GM12878 (cell line): Measurements from ENCODE around the gene BTBD1. TPM values are rescaled to one million over a fixed set of nuclear protein-coding genes. Genes with fewer than 3 reads are reported as not detected.

Experiments used
- ATAC-seq: fragments of 200-7000 bp; cut with Tn5 transposase; 3 replicates; pipeline ENCODE4 v1.9.1; 2020; ENCODE audit warnings: mild to moderate bottlenecking, moderate library complexity
- BruUV-seq: library from RNA; stranded (reverse); fragments of 400-500 nt; replicated peaks from 2 replicates; lab custom pipeline; 2021; lab: Mats Ljungman, UMichigan
- CTCF ChIA-PET: fragments of 300-600 bp; sonication (Branson Sonifier 250); formaldehyde crosslinking; extraction: SDS; loops from one replicate; lab custom pipeline; 2021; ENCODE audit warnings: inconsistent platforms; lab: Yijun Ruan, JAX
- POLR2A ChIA-PET: fragments of 350-600 bp; formaldehyde crosslinking; extraction: SDS; loops from one replicate; lab custom pipeline; 2021; ENCODE audit warnings: inconsistent platforms; lab: Charles Lee
- RAD21 ChIA-PET: fragments of 300-600 bp; sonication (Branson Sonifier 250); formaldehyde crosslinking; loops from one replicate; lab custom pipeline; 2023; ENCODE audit warnings: antibody characterized with exemption; ENCODE audit not compliant: unreplicated experiment; lab: Charles Lee
- SMC1A ChIA-PET: fragments of 300-600 bp; sonication (Branson Sonifier 250); formaldehyde crosslinking; loops from one replicate; lab custom pipeline; 2023; ENCODE audit not compliant: unreplicated experiment, uncharacterized antibody; lab: Charles Lee
- DNase-seq: peaks from one replicate; pipeline ENCODE4 v3.0.0-alpha.2; 2011; ENCODE audit warnings: low read depth, low spot score
- FAIRE-seq: peaks from 3 replicates; lab custom pipeline; 2011; peaks lifted over from hg19 to GRCh38; lab: Jason Lieb, UNC
- H2AFZ ChIP-seq: 2 replicates; pipeline ENCODE4 v1.6.0; 2011; ENCODE audit warnings: low read depth, low read length, control low read depth; ENCODE audit not compliant: control insufficient read depth
- H3K27ac ChIP-seq: 2 replicates; pipeline ENCODE4 v1.5.1; 2011; ENCODE audit warnings: control low read depth; ENCODE audit not compliant: control insufficient read depth, insufficient read depth
- H3K27me3 ChIP-seq, 2 experiments: replicated peaks in 1 of 2; 2 replicates each; pipeline versions ENCODE4 v1.6.0 to v1.6.1; 2011; ENCODE audit warnings: low read length in 1 of 2; ENCODE audit not compliant: control insufficient read depth in 2 of 2, insufficient read depth in 2 of 2
- H3K36me3 ChIP-seq, 2 experiments: 2 replicates each; pipeline ENCODE4 v1.5.1; 2011; ENCODE audit warnings: low read length in 1 of 2; ENCODE audit not compliant: control insufficient read depth in 2 of 2, insufficient read depth in 2 of 2
- H3K4me1 ChIP-seq: 2 replicates; pipeline ENCODE4 v1.6.1; 2011; ENCODE audit warnings: mild to moderate bottlenecking, low read length, moderate library complexity, mixed read lengths; ENCODE audit not compliant: control insufficient read depth, insufficient read depth
- H3K4me2 ChIP-seq: 2 replicates; pipeline ENCODE4 v1.6.0; 2011; ENCODE audit warnings: control low read depth; ENCODE audit not compliant: control insufficient read depth, insufficient read depth
- H3K4me3 ChIP-seq: fragments of 200-600 bp; sonication (generic); 2 replicates; pipeline ENCODE4 v1.5.1; 2016
- H3K79me2 ChIP-seq: 2 replicates; pipeline ENCODE4 v1.6.0; 2011; ENCODE audit warnings: low read length; ENCODE audit not compliant: control insufficient read depth, insufficient read depth
- H3K9ac ChIP-seq: 2 replicates; pipeline ENCODE4 v1.8.0; 2011; ENCODE audit warnings: low read length, control low read depth, mixed read lengths; ENCODE audit not compliant: control insufficient read depth, insufficient read depth
- H3K9me3 ChIP-seq: replicated peaks from 3 replicates; pipeline ENCODE4 v1.5.1; 2011; ENCODE audit warnings: mild to moderate bottlenecking, low read length; ENCODE audit not compliant: control insufficient read depth, insufficient read depth
- H4K20me1 ChIP-seq: 2 replicates; pipeline ENCODE4 v1.6.0; 2011; ENCODE audit not compliant: control insufficient read depth, insufficient read depth
- BCL11A ChIP-seq: IDR thresholded peaks from 2 replicates; pipeline ENCODE4 v1.6.1; 2011; ENCODE audit warnings: low read depth, low read length
- BCL3 ChIP-seq: IDR thresholded peaks from 2 replicates; pipeline ENCODE4 v1.6.1; 2011; ENCODE audit warnings: borderline replicate concordance, low read depth, mild to moderate bottlenecking, moderate library complexity, low read length; ENCODE audit not compliant: insufficient read depth, poor library complexity, severe bottlenecking
- BCLAF1 ChIP-seq: fragments of 450-650 bp; IDR thresholded peaks from 2 replicates; pipeline ENCODE4 v1.6.1; 2017; ENCODE audit warnings: antibody characterized with exemption, mild to moderate bottlenecking, moderate library complexity
- CHD2 ChIP-seq: IDR thresholded peaks from 2 replicates; pipeline ENCODE4 v1.6.1; 2011; ENCODE audit warnings: low read depth, low read length, improper control_type of control experiment, borderline replicate concordance
- EED ChIP-seq: sonication (generic); IDR thresholded peaks from 2 replicates; pipeline ENCODE4 v1.6.1; 2016; ENCODE audit warnings: antibody characterized with exemption, low read depth
- EGR1 ChIP-seq, 2 experiments: IDR thresholded peaks; 1 replicate in 1 of 2; 2 replicates in 1 of 2; pipeline ENCODE4 v1.6.1; 2011 to 2012; ENCODE audit warnings: low read depth in 2 of 2, low read length in 2 of 2, borderline replicate concordance in 1 of 2, mild to moderate bottlenecking in 1 of 2, moderate library complexity in 1 of 2
- IKZF2 ChIP-seq, 2 experiments: fragments of 450-650 bp; IDR thresholded peaks; 2 replicates each; pipeline ENCODE4 v1.6.1; 2017; ENCODE audit warnings: mild to moderate bottlenecking in 2 of 2, moderate library complexity in 2 of 2
- JUNB ChIP-seq: IDR thresholded peaks from 2 replicates; pipeline ENCODE4 v1.6.1; 2016; ENCODE audit warnings: antibody characterized with exemption, mild to moderate bottlenecking
- MEF2A ChIP-seq: IDR thresholded peaks from 2 replicates; pipeline ENCODE4 v1.6.1; 2011; ENCODE audit warnings: low read depth, mild to moderate bottlenecking, low read length, moderate library complexity; ENCODE audit not compliant: insufficient read depth
- POU2F2 ChIP-seq: IDR thresholded peaks from 3 replicates; pipeline ENCODE4 v1.6.1; 2011; ENCODE audit warnings: low read depth, mild to moderate bottlenecking, low read length, borderline replicate concordance
- RAD51 ChIP-seq: fragments of 450-650 bp; IDR thresholded peaks from 2 replicates; pipeline ENCODE4 v1.6.1; 2016; ENCODE audit warnings: moderate library complexity, mild to moderate bottlenecking, inconsistent platforms
- RELA ChIP-seq: fragments of 450-650 bp; IDR thresholded peaks from 2 replicates; pipeline ENCODE4 v1.8.0; 2014; ENCODE audit warnings: borderline replicate concordance; ENCODE audit not compliant: partially characterized antibody
- SIN3A ChIP-seq: IDR thresholded peaks from 2 replicates; pipeline ENCODE4 v1.6.1; 2012; ENCODE audit warnings: low read depth, low read length, improper control_type of control experiment
- TCF12 ChIP-seq: IDR thresholded peaks from 2 replicates; pipeline ENCODE4 v1.6.1; 2011; ENCODE audit warnings: low read depth, mild to moderate bottlenecking, low read length
- TCF3 ChIP-seq: IDR thresholded peaks from 2 replicates; pipeline ENCODE4 v1.6.1; 2012; ENCODE audit warnings: low read depth, mild to moderate bottlenecking, low read length, borderline replicate concordance; ENCODE audit not compliant: insufficient read depth
- ZNF207 ChIP-seq: fragments of 450-650 bp; IDR thresholded peaks from 2 replicates; pipeline ENCODE4 v1.6.1; 2014; ENCODE audit warnings: antibody characterized with exemption, mild to moderate bottlenecking, borderline replicate concordance
- ZNF217 ChIP-seq: fragments of 450-650 bp; IDR thresholded peaks from 2 replicates; pipeline ENCODE4 v1.6.1; 2017; ENCODE audit warnings: antibody characterized with exemption, mild to moderate bottlenecking
- WGBS: methylation state at CpG from one replicate; pipeline ENCODE4 v1.1.6; 2016; ENCODE audit warnings: low lambda C conversion rate; ENCODE audit not compliant: insufficient replicate concordance, insufficient coverage; ENCODE audit errors: missing lambda C conversion rate; 5-methylcytosine and 5-hydroxymethylcytosine counted together
- in situ Hi-C: fragments of 300-500 bp; cut with MboI; formaldehyde crosslinking; loops from 9 replicates; pipeline ENCODE4 v1.14.3; 2018; ENCODE audit warnings: mixed read lengths
- intact Hi-C: fragments of 100-400 bp; cut with micrococcal nuclease; formaldehyde crosslinking; loops from one replicate; pipeline ENCODE4 v1.14.2; 2022; ENCODE audit not compliant: unreplicated experiment
- polyA plus RNA-seq, 11 experiments: library from polyadenylated mRNA; depleted of rRNA in 4 of 11; unstranded in 6 of 11; stranded (reverse) in 5 of 11; fragments of >200 nt; fragmentation: Nextera tagmentation in 4 of 11; fragmentation: Illumina TruSeq in 1 of 11; extraction: Ambion mirVana in 4 of 11; extraction: Trizol in 1 of 11; gene quantifications; 1 replicate in 1 of 11; 2 replicates in 10 of 11; pipeline versions ENCODE4 v1.2.1 to v1.2.3, GENCODE V29; 2011 to 2016; ENCODE audit warnings: inconsistent platforms in 2 of 11, missing spikeins in 2 of 11, low read depth in 1 of 11
- total RNA-seq, 4 experiments: library from RNA; depleted of rRNA in 3 of 4; stranded (reverse); fragments of >200 nt in 3 of 4; fragmentation: Illumina TruSeq in 1 of 4; extraction: Trizol in 1 of 4; gene quantifications; 2 replicates each; pipeline versions ENCODE4 v1.2.1 to v1.2.3, GENCODE V29; 2013 to 2021
- TF ChIP-seq, protein P1 (sequence below): fragments of 450-650 bp; IDR thresholded peaks from 2 replicates; pipeline ENCODE4 v1.6.1; 2014; ENCODE audit warnings: mild to moderate bottlenecking

Gene BTBD1
- total and polyA plus RNA-seq, 10 of the 15 experiments (the other 5 are each of a cell fraction or from before 2014, with no cell fraction given): 17.5 to 90.4 (median 73.1) TPM

- TF ChIP-seq MEF2A: no peak
- TF ChIP-seq ZNF217: no peak
- no peak for TF ChIP-seq ZNF207
- TF ChIP-seq RELA: no peak
- TF ChIP-seq JUNB: no peak
- no peak for TF ChIP-seq TCF12
These were observed 48.6 kb downstream of the BTBD1 start (continued) for GRCh38 chr15:83018436-83018835.

- intact Hi-C loops (no loop called here), in situ Hi-C loops (no loop called here)
- POLR2A ChIA-PET: no interaction called here
- Histone ChIP-seq H3K9ac (no peak overlapping the region), H3K9me3 (no peaks in the 10 kb centered on the region), H3K36me3 (peaks cover 8 to 18% of the 10 kb centered on the region in 2 experiments), H4K20me1 (no peaks in the 10 kb centered on the region), H3K4me1 (0 out of 2 replicates have a peak, but pooled peaks cover 2% of the 10 kb centered on the region), H3K27ac (no peak overlapping the region), H3K27me3 (no peaks in the 10 kb centered on the region), H2AFZ (no peak overlapping the region), H3K4me2 (no peak overlapping the region), H3K79me2 (peaks cover 3% of the 10 kb centered on the region; the same call in 1 of the 2 replicates), H3K4me3 (no peak overlapping the region)
- RAD21 ChIA-PET: interaction anchor here (0.6 kb wide), 1 partner anchor 43 kb away, joined by 3 read pairs; no protein-coding TSS in a partner anchor
- CTCF ChIA-PET: interaction anchor here (1.8 kb wide), 1 partner anchor 17 kb away, joined by 6 read pairs; no protein-coding TSS in a partner anchor
- ATAC-seq: no peak
- no peak for FAIRE-seq
- 88% methylated on average over 5 of the region's 5 CpGs for WGBS
- BruUV-seq: TSS peak; percentile 55
- SMC1A ChIA-PET: no interaction called here
- no peak for DNase-seq
- TF ChIP-seq POU2F2 (no peak), IKZF2 (IDR thresholded peaks at IDR 0.05) (no peak), CHD2 (no peak), MEF2A (no peak), EED (no peak), RAD51 (no peak), BCL11A (no peak), EGR1 (IDR thresholded peaks at IDR 0.05; ENCODE audit: borderline replicate concordance in 1 of 2, low read depth in 2 of 2, low read length in 2 of 2) (no peak), BCL3 (no peak), TCF3 (no peak), BCLAF1 (no peak), SIN3A (no peak)
- TF ChIP-seq, protein P1, sequence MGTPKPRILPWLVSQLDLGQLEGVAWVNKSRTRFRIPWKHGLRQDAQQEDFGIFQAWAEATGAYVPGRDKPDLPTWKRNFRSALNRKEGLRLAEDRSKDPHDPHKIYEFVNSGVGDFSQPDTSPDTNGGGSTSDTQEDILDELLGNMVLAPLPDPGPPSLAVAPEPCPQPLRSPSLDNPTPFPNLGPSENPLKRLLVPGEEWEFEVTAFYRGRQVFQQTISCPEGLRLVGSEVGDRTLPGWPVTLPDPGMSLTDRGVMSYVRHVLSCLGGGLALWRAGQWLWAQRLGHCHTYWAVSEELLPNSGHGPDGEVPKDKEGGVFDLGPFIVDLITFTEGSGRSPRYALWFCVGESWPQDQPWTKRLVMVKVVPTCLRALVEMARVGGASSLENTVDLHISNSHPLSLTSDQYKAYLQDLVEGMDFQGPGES: no peak
These were observed 50.1 kb downstream of the BTBD1 start for GRCh38 chr15:83016906-83017305.
